ENCODE measurements around the gene DNAH6. TPM values are rescaled to one million over a fixed set of nuclear protein-coding genes. Genes with fewer than 3 reads are reported as not detected.
A peak's percentile ranks its signal among the peaks of the same experiment; 100 is the strongest.

DNAH6 gene
- total RNA-seq, 1 donor from 2014 or later: 2.6 TPM

- H3K36me3 Mint-ChIP-seq: no peaks in the 10 kb centered on the region
- Histone ChIP-seq H3K9me3 (ENCODE audit: low read depth) (no peaks in the 10 kb centered on the region), H3K27me3 (no peaks in the 10 kb centered on the region), H4K20me1 (ENCODE audit: low read depth) (no peaks in the 10 kb centered on the region), H3K9ac (no peak overlapping the region), H3K36me3 (no peaks in the 10 kb centered on the region), H3F3A (ENCODE audit: low read depth) (no peaks in the 10 kb centered on the region), H3K4me3 (no peak overlapping the region), H3K4me1 (no peaks in the 10 kb centered on the region), H3K27ac (no peak overlapping the region), H3K79me2 (ENCODE audit: low read depth) (no peaks in the 10 kb centered on the region), H3K4me2 (no peak overlapping the region), H2AFZ (replicated peaks) (no peak overlapping the region)
- peaks cover under 1% of the 10 kb centered on the region for H3K9me3 Mint-ChIP-seq
- H3K27me3 Mint-ChIP-seq (ENCODE audit: insufficient read depth, low read depth): no peaks in the 10 kb centered on the region
- H3K4me1 Mint-ChIP-seq: peaks cover 14% of the 10 kb centered on the region
- H3K27ac Mint-ChIP-seq: no peak overlapping the region
- no peak for DNase-seq (ENCODE audit: low spot score)
- TF ChIP-seq CTCF (IDR thresholded peaks at IDR 0.05) (no peak), EZH2 (IDR thresholded peaks at IDR 0.05) (no peak), EZH2phosphoT487 (IDR thresholded peaks at IDR 0.05) (no peak)
- no peak overlapping the region for H3K4me3 Mint-ChIP-seq
Observed at GRCh38 chr2:84796798-84797197, 280.5 kb downstream of the DNAH6 start.

GRCh38 chr2:84797271-84797670 is 281.0 kb downstream of the DNAH6 start:
- Histone ChIP-seq H3K4me1 (no peaks in the 10 kb centered on the region), H3K4me3 (no peak overlapping the region), H3K36me3 (no peaks in the 10 kb centered on the region), H4K20me1 (ENCODE audit: low read depth) (no peaks in the 10 kb centered on the region), H3K4me2 (no peak overlapping the region), H3F3A (ENCODE audit: low read depth) (no peaks in the 10 kb centered on the region), H3K9me3 (ENCODE audit: low read depth) (no peaks in the 10 kb centered on the region), H2AFZ (replicated peaks) (no peak overlapping the region), H3K79me2 (ENCODE audit: low read depth) (no peaks in the 10 kb centered on the region), H3K27ac (no peak overlapping the region), H3K9ac (no peak overlapping the region), H3K27me3 (no peaks in the 10 kb centered on the region)
- no peak overlapping the region for H3K4me3 Mint-ChIP-seq
- H3K27me3 Mint-ChIP-seq (ENCODE audit: insufficient read depth, low read depth): no peaks in the 10 kb centered on the region
- no peak for DNase-seq (ENCODE audit: low spot score)
- H3K27ac Mint-ChIP-seq: peak overlapping the region; percentile 43
- H3K4me1 Mint-ChIP-seq: peaks cover 14% of the 10 kb centered on the region
- no peaks in the 10 kb centered on the region for H3K36me3 Mint-ChIP-seq
- TF ChIP-seq EZH2phosphoT487 (IDR thresholded peaks at IDR 0.05) (no peak), EZH2 (IDR thresholded peaks at IDR 0.05) (no peak), CTCF (IDR thresholded peaks at IDR 0.05) (no peak)
- H3K9me3 Mint-ChIP-seq: peaks cover 5% of the 10 kb centered on the region

GRCh38 chr2:84799772-84800171 is 283.5 kb downstream of the DNAH6 start:
- Mint-ChIP-seq H3K27me3 (ENCODE audit: insufficient read depth, low read depth) (no peaks in the 10 kb centered on the region), H3K36me3 (no peaks in the 10 kb centered on the region), H3K27ac (no peak overlapping the region), H3K4me1 (peaks cover 14% of the 10 kb centered on the region), H3K9me3 (peaks cover 5% of the 10 kb centered on the region), H3K4me3 (no peak overlapping the region)
- Histone ChIP-seq H3K27ac (no peak overlapping the region), H3K9me3 (ENCODE audit: low read depth) (no peaks in the 10 kb centered on the region), H3K4me2 (no peak overlapping the region), H3K27me3 (no peaks in the 10 kb centered on the region), H3K36me3 (no peaks in the 10 kb centered on the region), H3F3A (ENCODE audit: low read depth) (no peaks in the 10 kb centered on the region), H4K20me1 (ENCODE audit: low read depth) (no peaks in the 10 kb centered on the region), H3K4me1 (no peaks in the 10 kb centered on the region), H3K4me3 (no peak overlapping the region), H3K79me2 (ENCODE audit: low read depth) (no peaks in the 10 kb centered on the region), H3K9ac (no peak overlapping the region), H2AFZ (replicated peaks) (peak overlapping the region; percentile 17)
- no peak for DNase-seq (ENCODE audit: low spot score)
- TF ChIP-seq CTCF (IDR thresholded peaks at IDR 0.05): no peak
- no peak for TF ChIP-seq EZH2 (IDR thresholded peaks at IDR 0.05)
- TF ChIP-seq EZH2phosphoT487 (IDR thresholded peaks at IDR 0.05): no peak

Measured in neural progenitor cell (in vitro differentiated cells).